ENCODE measurements around the gene GPX4. TPM values are rescaled to one million over a fixed set of nuclear protein-coding genes. Genes with fewer than 3 reads are reported as not detected.

Gene GPX4
- total RNA-seq, 1 donor from 2014 or later, result 190 TPM

- DNase-seq (ENCODE audit: low spot score in 2 of 2, unreplicated experiment in 2 of 2), result no peak
- peaks cover 5% of the 10 kb centered on the region for H3K36me3 Mint-ChIP-seq
- no peaks in the 10 kb centered on the region for H3K27me3 Mint-ChIP-seq (ENCODE audit: low read depth)
- H3K4me3 Mint-ChIP-seq, result no peak overlapping the region
- H3K9me3 Mint-ChIP-seq, result no peaks in the 10 kb centered on the region
- TF ChIP-seq, protein P1, sequence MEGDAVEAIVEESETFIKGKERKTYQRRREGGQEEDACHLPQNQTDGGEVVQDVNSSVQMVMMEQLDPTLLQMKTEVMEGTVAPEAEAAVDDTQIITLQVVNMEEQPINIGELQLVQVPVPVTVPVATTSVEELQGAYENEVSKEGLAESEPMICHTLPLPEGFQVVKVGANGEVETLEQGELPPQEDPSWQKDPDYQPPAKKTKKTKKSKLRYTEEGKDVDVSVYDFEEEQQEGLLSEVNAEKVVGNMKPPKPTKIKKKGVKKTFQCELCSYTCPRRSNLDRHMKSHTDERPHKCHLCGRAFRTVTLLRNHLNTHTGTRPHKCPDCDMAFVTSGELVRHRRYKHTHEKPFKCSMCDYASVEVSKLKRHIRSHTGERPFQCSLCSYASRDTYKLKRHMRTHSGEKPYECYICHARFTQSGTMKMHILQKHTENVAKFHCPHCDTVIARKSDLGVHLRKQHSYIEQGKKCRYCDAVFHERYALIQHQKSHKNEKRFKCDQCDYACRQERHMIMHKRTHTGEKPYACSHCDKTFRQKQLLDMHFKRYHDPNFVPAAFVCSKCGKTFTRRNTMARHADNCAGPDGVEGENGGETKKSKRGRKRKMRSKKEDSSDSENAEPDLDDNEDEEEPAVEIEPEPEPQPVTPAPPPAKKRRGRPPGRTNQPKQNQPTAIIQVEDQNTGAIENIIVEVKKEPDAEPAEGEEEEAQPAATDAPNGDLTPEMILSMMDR (IDR thresholded peaks at IDR 0.05; ENCODE audit: unreplicated experiment), result no peak
- H3K27ac Mint-ChIP-seq, result no peak overlapping the region
- peaks cover 20% of the 10 kb centered on the region for H3K4me1 Mint-ChIP-seq
Observed at GRCh38 chr19:1091544-1092175, 12.1 kb upstream of the GPX4 start.

DNA sequence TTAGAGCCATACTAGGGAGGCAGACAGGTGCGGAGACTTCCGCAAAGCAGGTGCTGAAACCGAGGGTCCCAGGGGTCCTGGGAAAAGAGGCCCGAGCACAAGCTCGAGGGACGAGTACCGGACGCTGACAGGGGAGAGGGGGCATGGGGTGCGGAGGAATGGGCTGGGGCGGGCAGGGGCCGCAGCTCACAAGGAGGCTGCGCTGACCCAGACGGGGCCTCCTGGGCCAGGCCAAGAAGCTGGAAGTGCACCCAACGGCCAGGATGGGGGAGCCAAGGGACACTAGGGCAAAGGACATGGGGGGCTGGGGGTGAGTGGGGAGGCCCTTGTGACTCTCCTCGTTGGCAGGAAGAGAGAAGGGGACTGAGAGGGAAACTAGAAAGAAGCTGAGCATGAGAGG is 10.5 kb upstream of the GPX4 start:
- no peak overlapping the region for H3K27ac Mint-ChIP-seq
- peaks cover 20% of the 10 kb centered on the region for H3K4me1 Mint-ChIP-seq
- no peaks in the 10 kb centered on the region for H3K27me3 Mint-ChIP-seq (ENCODE audit: low read depth)
- H3K36me3 Mint-ChIP-seq, result no peaks in the 10 kb centered on the region
- peak overlapping the region; percentile 90 for H3K4me3 Mint-ChIP-seq
- H3K9me3 Mint-ChIP-seq, result no peaks in the 10 kb centered on the region
- TF ChIP-seq, protein P1 (IDR thresholded peaks at IDR 0.05; ENCODE audit: unreplicated experiment), result no peak
- no peak for DNase-seq (ENCODE audit: low spot score in 2 of 2, unreplicated experiment in 2 of 2)

GRCh38 chr19:1093811-1094553 is 9.8 kb upstream of the GPX4 start:
- Mint-ChIP-seq H3K9me3 (no peaks in the 10 kb centered on the region), H3K36me3 (no peaks in the 10 kb centered on the region), H3K4me1 (peaks cover 20% of the 10 kb centered on the region), H3K27ac (peak overlapping the region; percentile 92), H3K27me3 (ENCODE audit: low read depth) (no peaks in the 10 kb centered on the region), H3K4me3 (peak overlapping the region; percentile 90)
- TF ChIP-seq, protein P1 (IDR thresholded peaks at IDR 0.05; ENCODE audit: unreplicated experiment), result no peak
- no peak for DNase-seq (ENCODE audit: low spot score in 2 of 2, unreplicated experiment in 2 of 2)

GRCh38 chr19:1094655-1094977 is 9.2 kb upstream of the GPX4 start:
- Mint-ChIP-seq H3K4me1 (peaks cover 20% of the 10 kb centered on the region), H3K27me3 (ENCODE audit: low read depth) (no peaks in the 10 kb centered on the region), H3K9me3 (no peaks in the 10 kb centered on the region), H3K27ac (peak overlapping the region; percentile 92), H3K4me3 (peak overlapping the region; percentile 90), H3K36me3 (no peaks in the 10 kb centered on the region)
- TF ChIP-seq, protein P1 (IDR thresholded peaks at IDR 0.05; ENCODE audit: unreplicated experiment), result no peak
- DNase-seq (ENCODE audit: low spot score in 2 of 2, unreplicated experiment in 2 of 2), result no peak

- peaks cover 20% of the 10 kb centered on the region for H3K4me1 Mint-ChIP-seq
- peak; percentile 99 for DNase-seq (ENCODE audit: low spot score in 2 of 2, unreplicated experiment in 2 of 2)
- no peaks in the 10 kb centered on the region for H3K9me3 Mint-ChIP-seq
- H3K27ac Mint-ChIP-seq, result peak within 1 kb of the TSS; percentile 92
- TF ChIP-seq, protein P1 (IDR thresholded peaks at IDR 0.05; ENCODE audit: unreplicated experiment), result no peak
- peak within 1 kb of the TSS; percentile 90 for H3K4me3 Mint-ChIP-seq
- no peaks in the 10 kb centered on the region for H3K27me3 Mint-ChIP-seq (ENCODE audit: low read depth)
- no peaks in the 10 kb centered on the region for H3K36me3 Mint-ChIP-seq
Observed at GRCh38 chr19:1094978-1095701, 8.7 kb upstream of the GPX4 start, which contains the start of gene POLR2E. Gene POLR2E (minus strand): TSS chr19:1095375. CDS start chr19:1095315, 60 bp downstream.
